H9 (cell line): ENCODE measurements around the gene CDK5R2. TPM values are rescaled to one million over a fixed set of nuclear protein-coding genes. Genes with fewer than 3 reads are reported as not detected.

Experiments used
- DNase-seq: peaks from one replicate; pipeline ENCODE4 v3.0.0-alpha.2; 2017
- H2AFZ ChIP-seq: one replicate; pipeline ENCODE4 v1.6.1; 2013; ENCODE audit warnings: mild to moderate bottlenecking, low read length, control low read depth, moderate library complexity
- H2AK5ac ChIP-seq: 2 replicates; pipeline ENCODE4 v1.6.1; 2013; ENCODE audit warnings: low read length, control low read depth, mixed read lengths; ENCODE audit not compliant: insufficient read length
- H2BK120ac ChIP-seq: one replicate; pipeline ENCODE4 v1.6.1; 2013; ENCODE audit warnings: low read depth, mild to moderate bottlenecking, low read length, control low read depth, inconsistent platforms; ENCODE audit not compliant: poor library complexity, severe bottlenecking
- H2BK12ac ChIP-seq: 2 replicates; pipeline ENCODE4 v1.6.1; 2013; ENCODE audit warnings: low read length, control low read depth, mixed read lengths, low read depth; ENCODE audit not compliant: insufficient read length
- H2BK15ac ChIP-seq: 2 replicates; pipeline ENCODE4 v1.6.1; 2013; ENCODE audit warnings: low read depth, low read length, control low read depth
- H2BK20ac ChIP-seq: one replicate; pipeline ENCODE4 v1.6.1; 2013; ENCODE audit warnings: low read depth, mild to moderate bottlenecking, low read length, control low read depth, inconsistent platforms; ENCODE audit not compliant: poor library complexity, severe bottlenecking
- H2BK5ac ChIP-seq: 2 replicates; pipeline ENCODE4 v1.6.1; 2013; ENCODE audit warnings: low read length, control low read depth, mixed read lengths; ENCODE audit not compliant: insufficient read length
- H3K14ac ChIP-seq: 2 replicates; pipeline ENCODE4 v1.6.1; 2013; ENCODE audit warnings: low read length, control low read depth; ENCODE audit not compliant: insufficient read depth
- H3K18ac ChIP-seq: 2 replicates; pipeline ENCODE4 v1.6.1; 2013; ENCODE audit warnings: low read depth, mild to moderate bottlenecking, mixed read lengths, low read length, control low read depth; ENCODE audit not compliant: insufficient read length
- H3K23ac ChIP-seq: 2 replicates; pipeline ENCODE4 v1.6.1; 2013; ENCODE audit warnings: low read length, control low read depth, mixed read lengths, low read depth; ENCODE audit not compliant: insufficient read length
- H3K23me2 ChIP-seq: 2 replicates; pipeline ENCODE4 v1.6.1; 2013; ENCODE audit warnings: low read depth, mild to moderate bottlenecking, mixed read lengths, low read length, control low read depth; ENCODE audit not compliant: insufficient read length, poor library complexity, severe bottlenecking
- H3K27ac ChIP-seq: 2 replicates; pipeline ENCODE4 v1.5.1; 2013; ENCODE audit warnings: low read length, control low read depth, mixed read lengths, low read depth; ENCODE audit not compliant: insufficient read length
- H3K27me3 ChIP-seq: 2 replicates; pipeline ENCODE4 v1.6.1; 2013; ENCODE audit warnings: low read length, control low read depth, inconsistent platforms; ENCODE audit not compliant: insufficient read depth
- H3K4ac ChIP-seq: 2 replicates; pipeline ENCODE4 v1.6.1; 2013; ENCODE audit warnings: low read depth, mild to moderate bottlenecking, control low read depth, inconsistent platforms, low read length, moderate library complexity
- H3K4me1 ChIP-seq: 2 replicates; pipeline ENCODE4 v1.6.1; 2013; ENCODE audit warnings: low read length, control low read depth, inconsistent platforms; ENCODE audit not compliant: insufficient read depth
- H3K4me2 ChIP-seq: 2 replicates; pipeline ENCODE4 v1.6.1; 2013; ENCODE audit warnings: low read length, control low read depth, mixed read lengths; ENCODE audit not compliant: insufficient read length, insufficient read depth
- H3K56ac ChIP-seq: 2 replicates; pipeline ENCODE4 v1.6.1; 2013; ENCODE audit warnings: low read depth, mild to moderate bottlenecking, mixed read lengths, low read length, control low read depth; ENCODE audit not compliant: insufficient read length
- H3K79me1 ChIP-seq: 2 replicates; pipeline ENCODE4 v1.6.1; 2013; ENCODE audit warnings: low read depth, mild to moderate bottlenecking, moderate library complexity, low read length, control low read depth, inconsistent platforms; ENCODE audit not compliant: insufficient read depth, poor library complexity, severe bottlenecking
- H3K79me2 ChIP-seq: 2 replicates; pipeline ENCODE4 v1.6.1; 2013; ENCODE audit warnings: low read length, control low read depth, inconsistent platforms; ENCODE audit not compliant: insufficient read depth
- H3K9ac ChIP-seq: 2 replicates; pipeline ENCODE4 v1.6.1; 2013; ENCODE audit warnings: low read length, control low read depth, mixed read lengths; ENCODE audit not compliant: insufficient read length; ENCODE audit errors: extremely low read depth
- H3K9me3 ChIP-seq: one replicate; pipeline ENCODE4 v1.6.1; 2013; ENCODE audit warnings: low read depth, low read length, inconsistent platforms; ENCODE audit not compliant: control insufficient read depth
- H3T11ph ChIP-seq: one replicate; pipeline ENCODE4 v1.6.1; 2013; ENCODE audit warnings: mild to moderate bottlenecking, low read length, control low read depth, inconsistent platforms
- H4K20me1 ChIP-seq: one replicate; pipeline ENCODE4 v1.6.1; 2013; ENCODE audit not compliant: control insufficient read depth, insufficient read length, insufficient read depth
- H4K5ac ChIP-seq: 2 replicates; pipeline ENCODE4 v1.6.1; 2013; ENCODE audit warnings: low read depth, mild to moderate bottlenecking, mixed read lengths, low read length, control low read depth; ENCODE audit not compliant: insufficient read length
- H4K8ac ChIP-seq: replicated peaks from 2 replicates; pipeline ENCODE4 v1.6.1; 2013; ENCODE audit warnings: low read length, control low read depth, mixed read lengths, low read depth; ENCODE audit not compliant: insufficient read length
- H4K91ac ChIP-seq: 2 replicates; pipeline ENCODE4 v1.6.1; 2013; ENCODE audit warnings: low read depth, mild to moderate bottlenecking, moderate library complexity, mixed read lengths, low read length, control low read depth; ENCODE audit not compliant: insufficient read length
- H3K27ac Mint-ChIP-seq, 3 experiments: 2 replicates in 2 of 3; 3 replicates in 1 of 3; pipeline ENCODE4 v1.8.0; 2020 to 2021; ENCODE audit warnings: mixed read lengths in 3 of 3, mild to moderate bottlenecking in 1 of 3, moderate library complexity in 1 of 3
- H3K27me3 Mint-ChIP-seq: 2 replicates; pipeline ENCODE4 v1.8.0; 2021; ENCODE audit warnings: low read depth, mild to moderate bottlenecking, moderate library complexity, mixed read lengths
- H3K36me3 Mint-ChIP-seq, 3 experiments: 2 replicates in 2 of 3; 3 replicates in 1 of 3; pipeline ENCODE4 v1.8.0; 2020 to 2021; ENCODE audit warnings: low read depth in 3 of 3, mixed read lengths in 3 of 3; ENCODE audit not compliant: insufficient read depth in 1 of 3
- H3K4me1 Mint-ChIP-seq, 2 experiments: 2 replicates each; pipeline ENCODE4 v1.8.0; 2020; ENCODE audit warnings: mixed read lengths in 2 of 2
- H3K4me3 Mint-ChIP-seq, 2 experiments: 2 replicates in 1 of 2; 3 replicates in 1 of 2; pipeline ENCODE4 v1.8.0; 2020 to 2021; ENCODE audit warnings: mild to moderate bottlenecking in 2 of 2, mixed read lengths in 2 of 2, moderate library complexity in 1 of 2
- H3K9me3 Mint-ChIP-seq, 2 experiments: 2 replicates in 1 of 2; 3 replicates in 1 of 2; pipeline ENCODE4 v1.8.0; 2020; ENCODE audit warnings: mild to moderate bottlenecking in 2 of 2, mixed read lengths in 2 of 2, moderate library complexity in 1 of 2
- CTCF ChIP-seq: fragments of 200-600 bp; sonication (generic); conservative IDR thresholded peaks from 3 replicates; pipeline ENCODE4 v1.8.0; 2021; ENCODE audit warnings: antibody characterized with exemption, mild to moderate bottlenecking
- WGBS: extraction: QIAGEN DNeasy Blood & Tissue Kit; methylation state at CpG from one replicate; pipeline ENCODE4 v1.1.7; 2013; ENCODE audit warnings: missing lambda C conversion rate, low lambda C conversion rate, mixed read lengths; ENCODE audit not compliant: insufficient read length; ENCODE audit errors: extremely low coverage; 5-methylcytosine and 5-hydroxymethylcytosine counted together
- total RNA-seq: library from RNA; stranded (reverse); gene quantifications from 2 replicates; pipeline ENCODE4 v1.2.1, GENCODE V29; 2021

The CDK5R2 gene
- total RNA-seq, 1 experiment from 2014 or later: 0.26 TPM

- H3K56ac ChIP-seq: no peak overlapping the region
- peaks cover 53% of the 10 kb centered on the region for H3K27me3 ChIP-seq
- no peaks in the 10 kb centered on the region for H4K20me1 ChIP-seq
- no peak overlapping the region for H4K5ac ChIP-seq
- no peak overlapping the region for H3K27ac ChIP-seq
- no peak overlapping the region for H2BK20ac ChIP-seq
- no peak overlapping the region for H3K18ac ChIP-seq
- Mint-ChIP-seq H3K27ac (no peak overlapping the region), H3K27me3 (peaks cover 97% of the 10 kb centered on the region), H3K36me3 (no peaks in the 10 kb centered on the region), H3K4me1 (peaks cover 22 to 26% of the 10 kb centered on the region in 2 experiments), H3K4me3 (no peak overlapping the region), H3K9me3 (no peaks in the 10 kb centered on the region)
- no peak overlapping the region for H2AK5ac ChIP-seq
- H3K79me1 ChIP-seq: no peaks in the 10 kb centered on the region
- no peak overlapping the region for H3K4me2 ChIP-seq
- H3T11ph ChIP-seq: no peak overlapping the region
- WGBS: no CpG with 5 or more reads among the region's 3 CpGs
- H3K14ac ChIP-seq: no peak overlapping the region
- H2BK5ac ChIP-seq: no peak overlapping the region
- H2AFZ ChIP-seq: no peak overlapping the region
- H3K9me3 ChIP-seq: no peaks in the 10 kb centered on the region
- H4K8ac ChIP-seq: no peak overlapping the region
- H3K4ac ChIP-seq: no peak overlapping the region
- H2BK15ac ChIP-seq: no peak overlapping the region
- H2BK12ac ChIP-seq: no peak overlapping the region
- peaks cover 10% of the 10 kb centered on the region for H3K23me2 ChIP-seq
- H2BK120ac ChIP-seq: no peak overlapping the region
- H4K91ac ChIP-seq: no peak overlapping the region
- H3K79me2 ChIP-seq: no peaks in the 10 kb centered on the region
- no peak overlapping the region for H3K9ac ChIP-seq
- peaks cover 6% of the 10 kb centered on the region; the same call in 1 of the 2 replicates for H3K4me1 ChIP-seq
- H3K23ac ChIP-seq: no peak overlapping the region
- DNase-seq: no peak
- TF ChIP-seq CTCF: no peak
These were observed 44.5 kb downstream of the CDK5R2 start for GRCh38 chr2:219003979-219004378.
